GM19023 (cell line): ENCODE data around the gene POLN.
"Not testable (repeated sequence)": the region's sequence is repeated elsewhere in the genome, so short reads cannot be mapped to it uniquely, and the experiment has no call there.

Experiments
- ATAC-seq: cut with Tn5 transposase; IDR thresholded peaks from one replicate; pipeline ENCODE4 v1.9.1; 2021; ENCODE audit warnings: mild to moderate bottlenecking, moderate library complexity; ENCODE audit not compliant: unreplicated experiment

POLN gene

DNA sequence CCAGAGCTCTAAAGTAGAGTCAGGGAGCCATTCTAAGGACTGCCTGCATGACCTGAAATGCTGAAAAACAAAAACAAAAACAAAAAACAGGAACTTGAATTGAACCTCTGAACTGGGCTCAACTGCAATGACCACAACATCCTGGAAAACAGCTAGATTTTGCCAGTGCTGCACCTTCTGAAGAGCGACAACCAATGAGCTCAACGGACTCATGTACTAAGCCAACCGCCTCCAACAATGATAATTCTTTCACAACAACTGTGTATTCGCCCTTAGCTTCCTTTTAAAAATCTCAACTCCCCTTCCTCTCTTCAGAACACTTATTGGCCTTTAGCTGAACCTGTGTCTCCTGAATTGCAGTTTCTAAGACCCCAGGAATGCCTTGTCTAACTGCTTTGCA is 69.8 kb downstream of the POLN start:
- ATAC-seq: no peak

DNA sequence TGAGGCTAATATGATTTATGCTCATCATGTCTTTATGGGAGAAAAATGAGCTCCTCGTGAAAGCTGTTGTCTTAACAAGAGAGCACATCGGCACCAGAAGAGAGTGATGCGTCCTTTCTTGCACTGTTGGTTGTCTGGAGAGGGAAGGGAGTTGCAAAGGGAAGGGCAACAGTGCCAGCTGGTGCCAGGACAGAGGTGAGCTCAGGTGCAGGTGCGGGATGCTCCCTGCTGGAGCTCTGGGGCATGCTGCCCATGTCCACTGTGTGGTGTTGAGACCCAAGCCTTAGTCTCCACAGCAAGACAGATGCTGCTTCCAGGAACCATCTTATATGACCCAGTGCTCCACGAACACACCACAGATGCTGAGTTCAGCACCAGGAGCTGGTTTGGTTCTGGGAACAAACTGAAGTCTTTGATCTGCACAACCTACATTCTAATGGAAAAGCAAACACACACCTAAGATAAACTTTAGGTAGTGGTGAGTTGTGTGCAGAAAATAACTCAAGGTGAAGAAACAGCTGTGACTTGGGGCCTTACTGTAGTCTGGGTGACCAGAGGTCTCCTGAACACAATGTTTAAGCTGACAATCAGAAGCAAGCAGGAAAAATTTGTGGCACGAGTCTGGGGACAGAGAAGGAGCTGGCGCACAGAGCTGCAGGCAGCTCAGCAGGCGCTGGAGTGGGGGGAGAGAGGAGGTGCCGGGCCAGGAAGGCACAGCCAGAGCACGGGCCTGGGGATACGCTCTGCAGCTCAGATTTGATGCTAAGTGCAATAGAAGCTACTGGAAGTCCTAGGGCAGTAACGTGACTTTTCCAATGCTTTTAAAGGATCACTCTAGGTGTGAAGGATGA is 73.2 kb downstream of the POLN start:
- no peak for ATAC-seq

DNA sequence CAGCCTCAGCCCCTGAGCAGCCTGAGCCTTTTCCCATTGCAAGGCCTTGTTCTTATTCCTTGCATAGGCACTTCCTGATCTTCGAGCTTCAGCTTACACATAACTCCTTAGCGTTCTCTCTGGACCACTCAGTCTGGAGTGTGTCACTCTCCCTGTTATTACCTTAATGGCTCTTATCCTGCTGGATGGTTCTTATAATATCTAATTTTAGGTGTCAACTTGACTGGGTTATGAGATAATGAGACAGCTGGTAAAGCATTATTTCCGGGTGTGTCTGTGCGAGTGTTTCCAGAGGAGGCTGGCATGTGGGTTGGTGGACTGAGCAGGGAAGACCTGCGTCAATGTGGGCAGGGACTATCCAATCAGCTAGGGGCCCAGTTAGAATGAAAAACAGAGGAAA is 75.7 kb downstream of the POLN start:
- no peak for ATAC-seq

DNA sequence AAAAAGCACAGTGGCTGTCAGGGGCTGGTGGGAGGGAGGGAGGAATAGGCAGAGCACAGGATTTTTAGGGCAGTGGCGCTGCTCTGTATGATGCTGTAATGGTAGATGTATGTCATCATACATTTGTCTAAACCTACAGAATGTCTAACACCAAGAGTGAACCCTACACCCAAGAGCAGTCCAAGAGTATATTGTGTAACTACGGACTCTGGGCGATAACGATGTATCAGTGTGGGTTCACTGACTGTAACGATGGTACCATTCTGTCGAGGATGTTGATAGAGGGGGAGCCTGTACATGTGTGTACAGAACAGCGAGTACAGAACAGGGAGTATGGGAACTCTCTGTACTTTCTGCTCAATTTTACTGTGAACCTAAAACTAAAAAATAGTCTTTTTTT is 76.5 kb downstream of the POLN start:
- ATAC-seq: no peak

DNA sequence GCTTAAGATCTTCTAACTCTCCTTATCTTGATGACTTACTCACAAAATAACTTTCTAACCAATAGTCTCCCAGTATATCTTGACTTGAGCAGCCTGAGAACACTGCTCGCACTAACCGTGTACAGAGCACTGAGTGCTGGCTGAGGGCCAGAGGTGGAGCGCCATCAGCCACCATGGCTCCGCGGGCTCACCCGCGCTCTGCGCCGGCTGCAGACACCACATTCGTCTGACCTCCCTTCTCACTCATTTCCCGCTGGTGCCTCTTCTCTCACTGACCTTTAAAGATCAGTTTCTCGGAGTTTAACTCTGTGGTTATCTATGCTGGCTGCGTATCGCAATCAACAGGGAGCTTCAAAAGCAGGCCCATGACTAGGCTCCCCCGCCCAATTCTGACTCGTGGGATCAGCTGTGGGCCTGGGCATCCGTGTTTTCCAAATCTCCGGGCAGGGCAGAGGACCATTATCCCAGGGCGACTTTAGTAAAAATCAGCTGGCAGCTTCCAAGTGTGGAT is 78.6 kb downstream of the POLN start:
- no peak for ATAC-seq

DNA sequence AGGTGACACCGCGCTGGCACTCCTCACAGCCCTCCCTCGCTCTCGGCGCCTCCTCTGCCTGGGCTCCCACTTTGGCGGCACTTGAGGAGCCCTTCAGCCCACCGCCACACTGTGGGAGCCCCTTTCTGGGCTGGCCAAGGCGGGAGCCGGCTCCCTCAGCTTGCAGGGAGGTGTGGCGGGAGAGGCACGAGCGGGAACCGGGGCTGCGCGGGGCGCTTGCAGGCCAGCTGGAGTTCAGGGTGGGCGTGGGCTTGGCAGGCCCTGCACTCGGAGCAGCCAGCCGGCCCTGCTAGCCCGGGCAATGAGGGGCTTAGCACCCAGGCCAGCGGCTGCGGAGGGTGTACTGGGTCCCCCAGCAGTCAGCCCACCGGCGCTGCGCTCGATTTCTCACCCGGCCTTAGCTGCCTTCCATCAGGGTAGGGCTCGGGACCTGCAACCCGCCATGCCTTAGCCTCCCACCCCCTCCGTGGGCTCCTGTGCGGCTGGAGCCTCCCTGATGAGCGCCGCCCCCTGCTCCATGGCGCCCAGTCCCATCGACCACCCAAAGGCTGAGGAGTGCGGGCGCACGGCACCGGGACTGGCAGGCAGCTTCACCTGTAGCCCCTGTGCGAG is 80.7 kb downstream of the POLN start:
- not testable (repeated sequence) for ATAC-seq

DNA sequence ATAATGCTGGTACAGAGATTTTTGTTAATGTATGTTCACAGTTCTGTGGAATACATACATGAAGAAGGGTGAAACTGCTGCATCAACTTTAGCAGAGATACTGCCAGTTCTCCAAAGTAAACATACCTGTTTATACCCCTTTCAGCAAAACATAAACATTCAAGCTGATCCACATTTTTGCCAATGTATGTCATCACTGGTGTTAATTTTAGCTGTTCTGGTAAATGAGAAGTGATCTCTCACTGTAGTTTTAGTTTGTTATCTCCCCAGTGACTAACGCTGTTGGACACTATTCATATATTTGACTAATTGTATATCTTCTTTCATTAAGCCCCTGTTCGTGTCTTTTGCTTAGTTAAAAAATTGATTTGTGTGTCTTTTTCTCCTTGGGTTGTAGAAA is 82.0 kb downstream of the POLN start:
- ATAC-seq: no peak

DNA sequence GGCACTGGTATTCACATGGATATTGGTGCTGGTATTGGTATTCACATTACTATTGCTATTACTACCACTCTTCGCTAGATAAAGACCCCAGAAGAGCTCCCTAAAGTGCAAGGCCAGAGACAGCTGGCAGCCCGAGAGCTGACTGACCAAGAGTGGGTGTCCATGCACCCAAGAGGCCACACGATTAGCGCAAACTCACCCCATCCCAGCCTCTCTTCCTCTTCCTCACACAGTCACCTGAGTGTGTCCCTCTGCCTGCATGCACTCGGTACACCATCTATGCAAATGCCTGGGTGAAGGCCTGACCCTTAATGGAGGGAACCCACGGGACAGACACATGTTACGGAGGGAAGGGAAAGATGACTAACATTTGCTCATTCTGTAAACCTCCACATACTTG is 86.7 kb downstream of the POLN start:
- no peak for ATAC-seq

DNA sequence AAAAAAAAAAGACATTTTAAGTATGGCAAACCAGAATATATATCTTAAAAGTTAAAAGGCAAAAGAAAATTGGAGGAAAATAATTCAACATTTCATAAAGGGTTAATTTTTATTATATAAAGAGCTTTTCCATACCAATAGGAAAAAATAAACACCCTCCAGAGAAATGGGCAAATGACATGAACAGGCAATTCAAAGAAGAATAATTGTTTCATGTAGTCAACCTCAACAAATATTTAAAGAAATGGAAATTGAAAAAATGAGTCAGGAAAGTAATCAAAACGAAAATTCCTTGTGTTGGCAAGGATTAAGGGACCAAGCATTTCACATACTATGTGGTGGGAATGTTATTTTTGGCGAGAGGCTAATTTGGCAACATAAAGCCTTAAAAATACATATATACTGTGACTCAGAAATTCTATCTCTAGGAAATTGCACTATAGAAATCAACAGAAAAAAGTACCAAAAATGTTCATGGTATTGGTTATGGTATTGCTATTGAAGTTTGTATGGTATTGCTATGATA is 87.6 kb downstream of the POLN start:
- ATAC-seq: no peak

DNA sequence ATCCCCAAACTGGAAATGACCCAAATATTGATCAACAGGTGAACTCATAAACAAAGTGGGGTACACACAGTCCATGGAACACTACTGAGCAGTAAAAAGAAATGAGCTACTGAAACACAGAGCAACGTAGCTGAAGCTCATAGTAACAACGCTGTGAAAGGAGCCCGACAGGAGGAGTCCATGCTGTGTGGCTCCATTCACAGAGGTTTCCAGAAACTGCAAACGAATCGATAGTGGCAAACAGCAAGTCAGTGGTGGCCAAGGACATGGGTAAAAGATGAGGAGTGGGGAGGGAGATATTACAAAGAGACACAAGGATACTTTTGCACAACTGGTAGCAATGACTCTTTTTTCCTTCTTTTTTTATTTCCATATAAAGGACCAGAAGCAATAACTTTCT is 90.4 kb downstream of the POLN start:
- no peak for ATAC-seq

DNA sequence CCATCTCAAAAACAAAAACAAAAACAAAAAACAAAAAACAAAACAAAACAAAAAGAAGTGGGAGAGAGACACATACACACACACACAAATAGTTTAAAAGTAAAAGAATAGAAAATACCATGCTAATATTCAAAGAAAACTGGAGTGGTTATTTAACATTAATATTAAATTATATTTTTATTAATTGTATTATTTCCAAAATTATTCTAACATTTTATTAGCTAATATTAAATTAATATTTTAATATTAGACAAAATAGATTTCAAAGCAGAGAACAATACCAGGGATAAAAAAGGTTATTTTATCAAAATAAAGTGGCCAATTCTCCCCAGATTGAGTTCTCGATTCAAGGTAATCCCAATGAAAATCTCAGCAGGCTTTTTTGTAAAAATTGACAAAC is 91.8 kb downstream of the POLN start:
- ATAC-seq: no peak

DNA sequence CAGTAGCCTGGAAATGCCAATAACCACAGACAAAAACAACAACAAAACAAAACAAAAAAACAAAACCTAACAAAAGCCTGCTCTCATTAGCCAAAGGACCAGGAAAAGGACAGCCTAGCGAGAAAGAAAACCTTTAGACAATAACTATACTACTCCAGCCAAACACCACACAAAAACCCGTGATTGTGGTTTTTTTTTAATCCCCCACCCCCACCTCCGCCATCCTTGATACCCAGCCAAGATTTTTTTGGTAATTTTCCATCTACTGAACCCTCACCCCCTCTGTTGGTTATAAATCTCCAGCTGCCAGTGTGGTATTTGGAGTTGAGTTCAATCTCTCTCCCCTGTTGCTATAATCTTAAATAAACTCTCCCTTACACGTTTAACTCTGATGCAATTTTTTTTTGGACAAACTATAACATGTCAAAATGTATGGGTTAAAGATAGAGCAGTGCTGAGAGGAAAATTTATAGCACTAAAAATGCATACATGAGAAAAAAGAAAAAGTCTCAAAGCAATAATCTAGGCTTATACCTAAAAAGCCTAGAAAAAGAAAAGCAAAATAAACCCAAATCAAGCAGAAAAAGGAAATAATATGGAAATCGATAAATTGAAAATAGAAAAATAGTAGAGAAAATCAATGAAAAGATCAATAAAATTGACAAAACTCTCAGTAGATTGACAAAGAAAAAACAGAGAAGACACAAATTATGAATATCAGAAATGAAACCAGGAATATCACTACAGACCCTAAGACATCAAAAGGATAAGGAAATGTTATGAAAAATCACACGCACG is 99.1 kb downstream of the POLN start:
- ATAC-seq: no peak

DNA sequence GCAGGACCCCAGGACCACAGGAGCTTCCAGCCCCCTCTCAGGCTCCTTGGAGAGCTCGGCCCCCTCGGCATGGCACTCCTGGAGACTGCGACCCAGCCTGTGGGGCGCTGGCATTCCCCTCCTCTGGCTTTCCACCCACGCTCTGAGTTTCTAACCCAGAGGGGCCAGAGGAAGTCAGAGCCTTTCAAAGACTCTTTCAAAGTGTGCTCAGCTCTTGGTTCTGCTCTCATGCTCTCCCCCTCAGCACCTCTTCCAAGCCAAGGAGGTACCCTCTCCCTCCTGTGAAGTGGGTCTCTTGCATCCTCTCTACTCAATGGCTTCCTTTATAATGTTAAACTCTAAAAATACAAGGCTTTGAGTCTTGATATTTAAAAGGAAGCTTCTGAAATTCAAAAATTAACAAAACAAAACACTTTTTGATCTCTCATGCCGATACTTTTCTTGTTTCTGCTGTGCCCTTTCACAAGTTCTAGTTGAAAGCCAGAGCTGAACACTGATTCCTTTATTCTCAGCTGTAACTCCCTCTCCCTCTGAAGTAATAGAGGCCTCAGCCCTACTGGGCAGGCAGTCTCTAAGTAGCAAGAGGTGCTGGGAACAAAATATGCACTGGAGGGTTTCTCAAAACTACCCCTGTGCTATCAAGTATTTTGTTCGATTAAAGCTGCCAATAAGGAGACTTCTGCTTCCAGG is 100.0 kb downstream of the POLN start:
- no peak for ATAC-seq

DNA sequence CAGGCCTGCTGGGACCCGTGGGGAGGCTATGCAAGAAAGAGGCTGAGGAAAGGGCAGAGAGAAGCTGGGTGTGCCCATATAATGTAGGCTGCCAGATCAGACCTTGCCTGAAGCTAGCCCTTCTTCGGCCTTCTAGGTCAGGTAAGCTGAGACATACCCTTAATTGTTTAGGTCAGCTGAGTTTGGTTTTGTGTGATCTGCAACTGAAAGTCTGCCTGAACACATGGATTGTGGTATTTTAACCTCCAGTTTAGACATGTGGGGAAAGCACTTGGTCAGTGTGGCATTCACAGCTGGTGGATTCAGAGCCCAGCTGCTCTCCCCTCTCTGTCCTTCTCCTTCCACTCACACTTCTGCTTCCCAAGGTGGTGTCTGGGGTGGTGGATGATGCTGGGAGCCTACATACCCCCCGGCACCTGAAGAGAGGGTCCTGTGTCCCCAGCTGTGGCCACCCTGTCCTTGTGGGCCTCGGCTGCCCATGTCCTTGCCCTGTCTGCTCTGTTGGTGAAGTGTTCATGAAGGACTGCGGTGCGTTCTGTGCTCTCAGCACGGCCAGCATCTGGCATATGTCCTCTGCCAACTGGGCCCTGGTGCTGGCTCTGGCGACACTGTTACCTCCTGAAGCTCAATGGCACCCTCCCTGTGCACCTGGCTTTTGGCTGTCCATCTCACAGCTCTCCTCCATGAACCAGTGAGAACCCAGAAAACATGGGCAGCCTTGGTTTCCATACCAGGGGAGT is 100.7 kb downstream of the POLN start:
- ATAC-seq: no peak

DNA sequence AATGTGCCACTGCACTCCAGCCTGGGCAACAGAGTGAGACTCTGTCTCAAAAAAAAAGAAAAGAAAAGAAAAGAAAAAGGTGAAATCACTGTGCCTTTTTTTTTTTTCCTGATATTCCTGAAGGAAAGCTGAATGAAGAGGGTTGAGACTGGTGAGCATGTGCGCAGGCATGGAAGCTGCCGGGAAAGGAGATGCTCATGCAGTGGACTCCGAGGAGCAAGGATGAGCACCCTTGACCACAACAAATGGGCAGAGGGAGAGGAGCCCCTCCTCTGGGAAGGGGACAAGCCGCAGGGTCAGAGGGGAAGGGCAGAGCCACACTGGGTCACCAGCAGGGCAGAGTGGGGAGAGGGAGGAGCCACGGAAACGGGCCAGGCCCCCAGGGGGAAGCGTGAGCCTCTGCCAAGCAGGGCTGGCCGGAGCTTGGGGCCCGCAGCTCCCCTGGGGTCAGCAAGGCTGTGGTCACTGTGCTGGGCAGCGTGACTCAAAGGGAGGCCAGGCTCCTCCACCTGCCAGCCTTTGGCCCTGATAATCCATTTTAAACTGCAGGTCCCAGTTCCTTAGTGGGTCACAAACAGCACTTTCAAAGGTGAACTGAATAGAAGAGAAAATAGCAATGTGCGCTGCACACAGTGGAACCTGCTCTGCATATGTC is 102.9 kb downstream of the POLN start:
- ATAC-seq: no peak

DNA sequence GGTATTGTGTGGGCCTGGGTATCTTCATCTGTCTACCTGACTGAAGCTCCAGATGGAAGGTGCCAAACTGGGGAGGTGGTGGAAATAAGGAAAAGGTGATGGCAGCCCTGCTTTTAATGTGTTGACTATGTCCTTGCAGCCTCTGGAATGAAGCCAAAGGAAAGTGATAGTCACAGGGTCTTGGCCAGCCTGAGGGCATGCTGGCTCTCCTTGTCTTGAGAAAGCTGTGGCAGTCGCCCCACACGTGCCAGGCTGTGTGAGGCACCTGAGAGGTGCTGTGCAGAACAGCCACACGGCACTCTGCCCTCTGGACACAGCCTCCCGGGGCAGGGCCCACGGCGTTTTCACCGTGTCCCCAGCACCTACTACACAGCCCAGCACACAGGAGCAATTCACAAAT is 105.2 kb downstream of the POLN start:
- no peak for ATAC-seq

DNA sequence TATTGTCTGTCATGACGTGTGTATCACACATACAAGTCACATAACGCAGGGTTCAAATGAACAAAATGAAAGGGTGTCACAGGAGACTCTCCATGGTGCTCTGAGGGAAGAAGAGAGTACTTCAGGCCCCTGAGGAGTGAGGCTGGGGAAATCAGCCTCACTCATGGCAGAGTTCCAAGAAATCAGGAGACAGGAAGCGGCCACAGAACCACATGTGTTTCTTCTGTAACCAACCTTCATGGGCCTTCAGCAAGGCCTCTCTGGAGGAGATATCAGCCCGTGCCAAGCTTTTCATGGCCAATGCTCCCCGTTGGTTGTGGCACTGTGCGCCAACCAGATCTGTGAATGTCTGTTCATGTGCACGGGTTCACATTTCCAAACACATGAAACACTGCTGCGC is 106.8 kb downstream of the POLN start:
- no peak for ATAC-seq

DNA sequence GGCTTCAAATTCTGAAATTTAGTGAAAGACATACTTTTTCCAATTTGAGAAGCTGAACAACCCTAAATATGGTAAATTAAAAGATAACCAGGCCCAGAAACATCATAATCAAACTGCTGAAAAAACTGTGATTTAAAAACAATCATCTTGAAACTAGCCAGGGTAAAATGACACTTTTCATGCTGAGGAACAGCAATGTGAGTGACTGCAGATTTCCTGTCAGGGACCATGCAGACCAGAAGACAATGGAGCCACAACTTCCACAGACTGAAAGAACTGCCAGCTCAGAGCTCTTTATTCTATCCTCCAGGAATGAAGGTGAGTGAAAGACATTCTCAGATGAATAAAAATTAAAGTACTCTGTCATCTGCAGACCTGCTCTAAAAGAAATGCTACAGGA is 109.5 kb downstream of the POLN start:
- ATAC-seq: no peak

DNA sequence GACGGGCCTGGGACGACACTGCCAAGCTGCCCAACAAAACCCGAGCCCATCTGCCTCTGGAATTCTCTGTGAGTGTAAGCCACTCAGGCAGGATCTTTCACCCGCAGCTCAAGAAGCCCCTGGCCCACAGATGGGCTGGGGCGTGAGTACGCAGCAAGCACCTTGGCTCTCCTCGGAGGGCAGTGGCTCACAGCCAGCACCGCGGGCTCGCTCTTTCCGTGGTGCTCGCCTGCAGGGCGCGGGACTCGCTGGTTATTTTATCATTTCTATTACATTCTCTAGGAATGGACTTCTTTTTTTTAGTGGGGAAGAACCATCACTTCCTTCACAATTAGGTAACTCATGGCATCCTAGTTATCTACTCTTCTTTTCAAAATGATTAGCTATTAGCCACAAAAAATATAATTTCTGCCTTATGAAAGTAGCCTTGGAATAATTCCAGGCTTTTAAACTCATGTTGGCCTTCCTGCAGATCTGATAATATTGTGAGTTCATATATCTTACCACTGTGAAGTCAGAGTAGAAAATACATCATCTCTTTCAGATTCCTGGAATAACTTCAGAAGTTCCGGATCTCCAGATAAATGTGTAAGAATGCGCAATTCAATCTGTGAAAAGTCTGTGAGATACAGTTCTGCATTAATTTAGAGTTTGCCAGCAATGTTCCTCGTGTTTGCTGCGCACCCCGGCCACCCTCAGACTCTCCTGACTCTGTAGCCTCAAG is 114.2 kb downstream of the POLN start:
- ATAC-seq: no peak
